Measurements from ENCODE around the gene PHAF1.

PHAF1 gene

DNA sequence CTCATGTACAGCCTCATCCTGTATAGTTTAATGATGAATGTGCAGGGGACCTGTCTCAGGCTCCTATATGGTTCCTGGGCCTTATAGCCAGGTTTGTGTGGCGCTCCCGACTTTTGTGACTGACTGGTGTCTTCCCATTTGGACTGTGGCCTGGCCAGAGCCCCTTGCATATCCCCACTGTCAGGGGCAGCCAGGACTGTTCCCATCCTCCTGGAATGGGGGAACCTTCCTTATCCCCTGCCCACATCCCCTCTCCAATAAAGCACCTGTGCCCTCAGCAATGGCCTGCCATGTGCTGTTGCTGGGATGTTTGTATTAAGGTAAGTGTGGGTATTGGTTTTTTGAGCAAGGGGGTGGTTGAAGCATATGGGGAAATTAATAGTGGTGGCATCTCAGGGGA, 38.5 kb downstream of the PHAF1 start:
- DNase-seq (ENCODE audit: low spot score): no peak

DNA sequence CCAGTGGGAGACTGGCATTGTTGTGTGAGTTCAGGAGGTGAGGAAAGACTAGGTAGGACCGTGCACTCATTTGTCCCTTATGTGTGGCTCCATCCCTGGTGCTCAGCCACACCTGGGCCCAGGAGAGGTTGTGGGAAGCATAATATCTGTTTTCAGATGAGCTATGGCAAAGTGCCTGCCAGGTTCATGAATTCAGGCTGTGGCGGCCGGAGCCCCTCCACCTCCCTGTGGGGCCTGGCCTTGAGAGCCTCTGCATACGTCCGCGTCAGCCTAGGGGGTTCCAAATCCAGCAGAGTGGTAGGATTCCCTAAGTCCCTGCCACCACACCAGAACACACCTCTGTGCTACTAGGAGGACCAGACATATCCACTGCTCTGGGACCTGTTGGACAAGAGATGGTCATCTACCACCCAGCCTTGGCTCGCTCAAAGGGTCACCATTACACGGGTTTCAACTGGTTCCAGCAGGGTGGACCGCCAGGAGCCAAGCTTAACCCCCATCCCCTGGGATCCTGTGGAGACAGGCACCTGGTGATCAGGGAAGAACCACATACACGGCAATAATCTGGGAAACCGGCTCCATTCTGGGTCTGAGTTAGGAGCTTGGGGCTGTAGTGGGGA, 39.0 kb downstream of the PHAF1 start:
- DNase-seq (ENCODE audit: low spot score): no peak

DNA sequence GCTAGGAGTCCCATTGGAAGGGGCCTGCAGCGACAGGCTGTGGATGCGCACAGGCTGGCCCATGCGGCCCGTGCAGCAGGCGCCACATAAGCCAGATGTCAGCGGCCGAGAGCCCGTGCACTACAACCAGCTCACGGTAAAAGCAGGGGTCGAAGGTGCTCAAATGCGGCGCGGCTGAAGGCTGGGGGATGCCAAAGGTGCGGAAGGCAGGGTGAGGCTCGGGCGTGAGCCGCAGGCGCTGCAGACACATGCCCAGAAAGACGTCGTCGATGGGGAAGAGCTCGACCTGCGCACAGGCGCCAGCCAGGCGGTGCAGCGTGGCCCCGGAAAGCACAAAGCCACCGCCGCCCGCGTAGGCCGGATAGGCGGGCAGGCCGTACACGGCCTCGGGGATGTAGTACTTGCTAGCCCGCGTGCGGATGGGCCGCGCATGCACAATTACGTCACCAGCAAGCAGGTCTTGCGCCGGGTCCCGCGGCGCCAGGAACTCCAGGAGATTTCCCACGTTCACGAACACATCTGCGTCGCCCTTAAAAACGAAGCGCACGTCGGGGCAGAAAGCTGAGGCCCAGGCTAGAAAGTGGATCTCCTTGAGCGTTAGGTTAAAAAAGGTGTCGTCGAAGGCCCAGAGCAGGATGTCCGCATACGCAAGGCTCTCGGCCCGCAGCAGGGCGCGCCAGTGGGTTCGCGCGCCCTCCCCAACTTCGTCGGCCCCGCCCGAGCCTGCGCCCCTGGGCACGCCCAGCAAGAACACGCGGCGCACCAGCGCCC, 39.7 kb downstream of the PHAF1 start:
- no peak for DNase-seq (ENCODE audit: low spot score)

DNA sequence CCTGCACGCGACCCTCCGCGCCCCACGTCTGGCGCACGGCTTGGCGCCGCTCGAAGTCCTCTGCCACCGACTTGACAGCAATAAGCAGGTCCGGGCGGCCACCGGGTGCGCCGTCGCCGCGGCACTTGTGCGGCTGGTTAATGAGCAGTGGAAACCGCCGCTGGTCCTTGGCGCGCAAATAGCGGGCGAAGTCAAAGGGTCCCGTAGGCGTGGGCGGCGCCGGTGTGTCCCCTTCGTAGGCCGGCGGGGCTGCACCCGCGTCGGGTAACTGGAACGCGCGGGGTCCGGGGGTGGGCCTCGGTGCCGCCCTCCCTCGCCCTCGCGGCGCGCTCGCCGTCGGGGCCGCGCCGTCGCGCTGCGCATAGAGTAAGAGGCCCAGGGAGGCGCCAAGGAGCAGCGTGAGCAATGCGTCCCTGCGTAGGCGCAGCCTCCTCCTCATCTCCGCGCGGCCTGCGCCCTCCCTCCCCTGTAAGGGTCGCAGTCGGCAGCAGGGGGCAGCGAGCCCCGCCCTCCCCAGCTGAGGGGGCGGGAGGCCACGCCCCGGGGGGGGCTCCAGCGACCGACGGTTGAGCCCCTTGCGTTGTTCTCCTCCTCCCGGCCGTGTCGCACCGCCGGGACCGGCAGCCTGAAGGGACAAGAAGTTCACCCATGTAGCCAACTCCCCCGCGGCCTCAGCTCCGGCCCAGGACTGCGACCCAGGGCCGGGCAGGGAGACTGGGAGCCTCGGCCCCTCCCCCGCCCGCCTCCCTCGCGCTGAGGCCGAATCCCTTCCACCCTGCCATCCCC, 40.5 kb downstream of the PHAF1 start:
- no peak for DNase-seq (ENCODE audit: low spot score)

DNA sequence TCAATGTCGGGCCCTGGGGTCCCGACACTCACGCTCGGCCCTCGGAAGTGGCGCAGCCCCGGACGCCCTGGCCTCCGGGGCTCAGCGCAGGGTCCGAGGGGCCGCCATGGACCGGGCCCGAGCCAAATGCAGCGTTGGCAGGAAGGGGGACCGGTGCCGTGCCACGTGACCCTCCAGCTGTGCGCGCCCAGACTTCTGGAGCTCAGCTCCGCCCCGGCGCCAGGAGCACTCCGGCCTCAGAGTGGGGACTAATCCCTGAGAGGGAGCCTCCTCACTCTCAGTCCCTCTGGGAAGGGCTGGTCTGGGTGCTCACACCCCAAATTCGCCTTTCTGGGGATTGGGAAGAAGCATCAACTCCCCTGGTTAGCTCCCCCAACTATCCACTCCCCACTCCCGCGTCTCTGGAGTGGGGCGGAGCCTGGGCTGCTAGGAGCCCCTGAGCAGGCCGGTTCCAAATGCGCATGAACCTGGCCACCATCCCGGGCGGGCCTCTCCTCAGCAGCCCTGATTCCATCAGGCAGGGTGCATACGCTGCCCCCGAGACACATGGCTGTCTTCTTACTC, 41.2 kb downstream of the PHAF1 start, which contains the start of gene B3GNT9:
TSS of gene B3GNT9 (minus strand) at position 166 of the 564 bp plus-strand sequence. CDS start 513 bp downstream, outside the sequence.
- no peak for DNase-seq (ENCODE audit: low spot score)

DNA sequence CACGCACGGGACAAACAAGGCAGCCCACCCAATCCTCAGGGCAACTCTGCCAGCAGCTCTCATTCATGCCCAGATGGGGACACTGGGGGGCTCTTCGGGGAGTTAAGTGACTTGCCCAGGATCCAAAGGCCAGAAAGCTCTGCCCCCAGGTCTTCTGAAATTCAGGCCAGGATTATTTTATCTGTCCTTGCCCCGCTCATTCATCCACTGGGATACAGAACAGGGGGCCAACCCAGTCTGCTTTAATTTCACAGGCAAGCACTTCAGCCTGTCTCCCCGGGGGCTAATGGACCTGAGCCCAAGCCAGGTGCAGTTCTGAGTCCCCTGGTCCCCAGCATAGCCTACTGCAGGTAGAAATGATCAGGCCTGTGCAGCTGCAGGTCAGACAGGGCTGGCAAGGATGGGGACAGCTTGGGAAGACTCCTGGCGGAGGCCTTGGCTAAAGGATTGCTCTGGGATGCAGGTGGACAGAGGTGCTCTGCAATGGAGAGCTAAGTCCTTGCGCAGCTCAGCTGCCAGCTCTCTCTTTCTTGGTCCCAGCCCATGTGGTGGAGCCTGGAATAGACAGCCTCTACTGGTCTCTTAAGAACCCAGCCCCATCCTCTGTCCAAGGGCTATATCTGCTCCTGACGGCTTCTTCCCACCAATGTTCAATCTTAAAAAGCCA, 41.8 kb downstream of the PHAF1 start:
- DNase-seq (ENCODE audit: low spot score): no peak

DNA sequence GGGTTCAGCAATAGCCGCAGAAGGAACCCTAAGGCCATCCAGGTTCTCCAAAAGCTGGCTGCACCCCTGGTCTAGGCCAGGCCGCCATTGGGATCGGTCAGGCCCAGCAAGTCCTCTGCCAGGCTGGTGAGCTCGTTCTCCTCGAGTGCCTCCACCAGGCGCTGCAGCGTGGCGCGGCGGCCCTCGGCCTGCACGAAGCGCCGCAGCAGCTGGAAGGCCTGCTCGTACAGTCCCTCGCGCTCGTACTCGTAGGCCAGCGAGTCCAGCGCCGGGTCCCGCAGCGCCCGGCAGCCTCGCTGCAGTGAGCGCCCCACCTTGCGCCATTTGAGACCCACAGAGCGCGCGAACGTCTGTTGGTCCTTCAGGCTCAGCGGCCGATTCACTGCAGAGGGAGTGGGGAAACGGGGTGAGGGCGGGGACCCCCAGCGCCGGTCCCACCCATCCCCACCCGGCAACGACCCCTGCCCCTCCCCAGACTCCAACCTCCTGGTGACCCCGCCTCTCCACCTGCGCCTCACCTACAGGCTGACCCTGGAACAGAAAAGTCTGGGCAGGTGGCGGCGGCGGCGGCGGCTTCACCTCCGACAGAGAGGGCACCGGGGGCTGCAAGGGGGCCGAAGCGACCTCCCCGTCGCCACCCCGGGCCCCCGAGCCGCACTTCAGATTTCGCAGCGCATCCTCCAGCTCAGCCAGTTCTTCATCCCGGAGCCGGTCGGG, 45.0 kb downstream of the PHAF1 start:
- DNase-seq (ENCODE audit: low spot score): no peak

DNA sequence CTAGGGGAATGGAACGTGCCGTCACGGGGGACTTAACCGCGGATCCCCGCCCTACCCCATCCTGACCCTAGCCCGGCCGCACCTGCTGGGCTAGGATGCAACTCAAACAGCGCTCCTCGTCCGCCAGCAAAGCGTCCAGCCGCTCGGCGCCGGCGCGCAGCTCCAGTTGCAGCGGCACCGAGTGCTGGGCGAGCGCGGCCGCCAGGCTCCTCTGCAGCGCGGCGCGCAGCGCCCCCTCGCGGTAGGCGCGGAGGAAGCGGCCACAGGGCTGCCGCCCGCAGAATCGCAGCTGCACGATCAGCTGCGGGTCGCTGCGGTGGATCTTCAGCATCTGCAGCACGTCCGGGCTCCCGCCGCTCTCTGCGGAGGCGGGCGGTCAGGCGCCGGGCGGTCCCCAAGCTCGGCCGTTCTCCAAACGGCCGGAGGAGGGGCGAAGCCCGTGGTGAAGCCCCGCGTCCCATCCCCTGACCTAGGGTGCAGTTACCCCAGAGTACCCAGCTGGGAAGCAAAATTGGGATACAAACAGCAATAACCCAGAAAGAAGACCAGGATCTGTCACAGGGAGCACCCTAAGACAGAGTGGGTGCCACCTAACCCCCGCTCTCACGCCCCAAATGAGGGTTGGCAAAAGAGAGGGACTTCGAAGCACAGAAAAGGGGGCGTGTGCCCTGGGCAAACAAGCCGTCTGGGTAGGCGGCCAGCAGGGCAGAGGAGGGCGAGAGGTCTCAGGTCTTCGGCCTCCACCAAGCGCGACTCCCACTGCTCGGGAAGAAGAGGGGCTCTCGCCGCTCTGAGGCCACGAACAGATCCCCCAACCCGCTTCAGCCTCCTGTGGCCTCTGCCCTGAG, 45.8 kb downstream of the PHAF1 start:
- no peak for DNase-seq (ENCODE audit: low spot score)

DNA sequence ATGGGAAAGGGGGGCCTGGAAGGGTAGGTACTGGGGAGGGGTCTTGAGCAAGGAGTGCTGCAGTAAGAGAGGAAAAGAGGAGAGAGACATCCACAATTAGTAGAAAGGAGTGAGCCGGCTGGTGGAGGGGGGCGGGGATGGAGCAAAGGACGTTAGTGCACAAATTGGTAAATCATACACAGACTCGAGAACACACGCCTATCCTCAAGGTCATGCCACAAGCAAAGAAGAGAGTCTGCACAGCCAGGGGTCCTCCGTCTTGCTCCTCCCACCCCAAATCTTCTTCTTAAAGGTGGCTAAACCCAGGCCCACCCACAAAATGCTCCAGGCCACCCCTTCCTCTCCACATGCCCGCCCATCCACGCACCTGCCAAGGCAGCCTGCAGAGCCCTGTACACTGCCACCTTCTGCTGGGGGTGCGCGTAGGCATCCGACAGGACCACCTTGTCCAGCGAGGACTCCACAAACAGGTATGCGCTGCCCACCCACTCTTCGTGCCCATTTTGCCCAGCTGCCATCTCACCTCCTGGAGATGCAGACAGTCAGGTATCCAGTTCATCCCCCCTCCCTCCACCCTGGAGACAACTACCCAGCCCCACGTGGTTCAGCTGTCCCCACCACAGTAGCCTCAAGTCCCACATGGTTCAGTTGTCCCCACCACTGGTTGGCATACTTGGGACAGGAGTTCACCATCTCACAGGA, 46.6 kb downstream of the PHAF1 start:
- DNase-seq (ENCODE audit: low spot score): no peak

DNA sequence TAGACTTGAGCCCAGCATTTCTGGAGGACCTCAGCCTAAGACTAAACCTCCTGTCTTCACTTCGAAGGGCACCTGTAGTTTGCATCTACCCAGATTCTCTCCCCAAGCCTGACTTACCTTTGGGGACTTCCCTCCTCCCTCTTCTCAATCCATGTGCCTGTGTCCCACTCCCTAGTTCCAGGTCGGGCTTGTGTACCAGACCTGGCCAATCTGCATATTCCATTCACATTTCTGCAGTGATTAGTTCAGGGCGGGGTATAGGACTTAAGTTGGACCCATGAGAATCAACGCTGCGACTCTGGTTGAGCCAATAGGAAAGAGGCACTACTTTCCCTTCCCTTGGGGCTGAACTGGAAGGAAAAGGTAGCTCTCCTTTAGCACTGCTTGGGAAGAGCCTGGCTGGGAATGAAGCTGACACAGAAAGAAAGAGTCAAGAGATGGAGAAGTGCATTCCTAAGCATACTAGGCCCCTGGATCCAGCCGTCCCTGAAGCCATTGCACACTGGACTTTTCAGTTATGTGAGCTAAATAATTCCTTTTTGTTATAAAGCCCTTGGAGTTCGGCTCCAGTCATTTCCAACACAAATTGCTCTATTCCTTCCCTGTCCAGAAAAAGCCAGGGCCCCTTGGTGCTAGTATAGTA, 47.5 kb downstream of the PHAF1 start:
- no peak for DNase-seq (ENCODE audit: low spot score)

DNA sequence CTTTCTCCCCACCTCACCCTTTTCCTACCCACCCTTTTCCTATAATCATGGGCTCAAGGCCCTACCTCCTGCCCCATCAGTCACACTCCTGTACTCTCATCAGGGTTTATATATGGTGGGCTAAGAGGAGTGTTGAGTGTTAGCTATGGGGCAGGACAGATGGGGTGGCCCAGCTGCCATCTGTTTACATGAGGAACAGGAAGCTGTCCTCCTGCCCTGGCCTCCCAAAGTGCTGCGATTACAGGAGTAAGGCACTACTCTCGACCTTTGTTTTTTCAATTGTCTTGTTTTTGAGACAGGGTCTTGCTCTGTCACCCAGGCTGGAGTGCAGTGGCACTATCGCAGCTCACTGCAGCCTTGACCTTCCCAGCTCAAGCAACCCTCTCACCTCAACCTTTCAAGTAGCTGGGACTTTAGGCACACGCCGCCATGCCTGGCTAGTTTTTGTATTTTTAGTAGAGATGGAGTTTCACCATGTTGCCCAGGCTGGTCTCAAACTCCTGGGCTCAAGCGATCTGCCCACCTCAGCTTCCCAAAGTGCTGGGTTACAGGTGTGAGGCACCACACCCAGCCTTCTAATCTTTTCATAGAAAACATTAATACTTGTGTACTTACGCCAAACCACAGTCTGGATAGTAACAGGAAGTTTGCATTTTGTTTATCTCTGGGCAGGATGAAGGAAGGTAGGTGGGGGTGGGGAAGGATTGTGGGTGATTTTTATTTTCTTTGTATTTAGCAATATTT, 48.3 kb downstream of the PHAF1 start:
- DNase-seq (ENCODE audit: low spot score): no peak

DNA sequence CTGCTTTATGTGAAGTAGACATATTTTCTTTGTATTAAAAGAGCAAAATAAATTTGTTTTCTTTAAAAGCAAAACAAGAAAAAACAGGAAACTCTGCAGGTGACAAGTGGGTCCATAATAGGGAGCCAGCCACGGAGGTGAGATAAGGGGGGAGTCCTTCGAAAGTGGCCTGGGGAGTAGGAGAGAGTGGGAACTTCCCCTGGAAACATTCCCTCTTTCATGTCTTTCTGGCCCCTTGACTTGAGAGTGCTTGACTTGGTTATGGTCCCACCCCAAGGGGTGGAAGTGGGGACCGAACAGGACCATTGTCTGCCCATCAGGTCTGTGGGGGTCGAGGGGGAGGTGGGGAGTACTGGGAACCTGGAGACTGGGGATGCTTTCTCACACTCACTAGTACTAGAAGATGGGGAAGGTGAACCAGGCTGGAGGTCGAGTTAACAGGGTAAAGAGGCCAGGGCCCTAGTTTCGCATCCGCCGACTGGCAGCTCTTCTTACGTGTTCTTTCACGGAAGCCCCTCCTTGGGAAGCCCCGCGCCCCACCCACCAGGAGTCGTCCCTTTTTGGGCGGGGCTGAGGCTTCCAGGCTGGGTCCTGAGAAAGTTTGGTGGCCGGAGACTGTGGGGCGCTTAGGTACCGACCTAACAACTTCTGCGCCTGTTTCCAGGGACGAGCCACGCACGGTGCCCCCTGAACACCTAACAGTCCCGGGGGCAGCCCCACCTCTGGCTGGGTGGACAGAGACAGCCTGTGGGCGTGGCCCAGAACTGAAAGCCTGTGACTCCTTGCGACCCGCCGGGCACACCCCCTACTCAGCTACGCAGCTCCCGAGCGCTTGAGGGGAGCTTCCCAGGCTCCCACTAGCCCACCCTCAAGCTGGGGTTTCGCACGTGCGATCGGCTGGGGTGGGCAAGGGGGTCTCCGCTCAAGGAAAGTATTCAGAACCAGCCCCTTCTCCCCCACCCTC, 49.2 kb downstream of the PHAF1 start:
- DNase-seq (ENCODE audit: low spot score): no peak

DNA sequence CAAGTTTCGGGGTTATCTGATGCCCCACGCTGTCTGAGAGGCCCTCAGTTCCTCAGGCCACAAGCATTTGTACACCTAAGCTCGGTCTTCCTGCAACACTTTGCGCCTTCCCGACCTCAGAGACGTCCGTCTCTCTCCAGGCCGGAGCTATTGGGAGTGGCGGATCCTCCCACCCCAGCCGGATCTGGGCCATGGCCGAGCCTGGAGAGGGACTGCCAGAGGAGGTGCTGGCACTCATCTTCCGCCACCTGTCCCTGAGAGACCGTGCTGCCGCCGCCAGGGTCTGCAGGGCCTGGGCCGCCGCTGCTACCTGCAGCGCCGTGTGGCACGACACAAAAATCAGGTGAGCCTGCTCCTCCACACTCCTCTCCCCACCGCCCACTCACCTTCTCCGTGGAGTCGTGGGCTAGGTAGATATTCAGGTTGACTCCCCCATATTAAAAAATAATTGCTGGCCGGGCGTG, 51.9 kb downstream of the PHAF1 start:
- DNase-seq (ENCODE audit: low spot score): no peak

DNA sequence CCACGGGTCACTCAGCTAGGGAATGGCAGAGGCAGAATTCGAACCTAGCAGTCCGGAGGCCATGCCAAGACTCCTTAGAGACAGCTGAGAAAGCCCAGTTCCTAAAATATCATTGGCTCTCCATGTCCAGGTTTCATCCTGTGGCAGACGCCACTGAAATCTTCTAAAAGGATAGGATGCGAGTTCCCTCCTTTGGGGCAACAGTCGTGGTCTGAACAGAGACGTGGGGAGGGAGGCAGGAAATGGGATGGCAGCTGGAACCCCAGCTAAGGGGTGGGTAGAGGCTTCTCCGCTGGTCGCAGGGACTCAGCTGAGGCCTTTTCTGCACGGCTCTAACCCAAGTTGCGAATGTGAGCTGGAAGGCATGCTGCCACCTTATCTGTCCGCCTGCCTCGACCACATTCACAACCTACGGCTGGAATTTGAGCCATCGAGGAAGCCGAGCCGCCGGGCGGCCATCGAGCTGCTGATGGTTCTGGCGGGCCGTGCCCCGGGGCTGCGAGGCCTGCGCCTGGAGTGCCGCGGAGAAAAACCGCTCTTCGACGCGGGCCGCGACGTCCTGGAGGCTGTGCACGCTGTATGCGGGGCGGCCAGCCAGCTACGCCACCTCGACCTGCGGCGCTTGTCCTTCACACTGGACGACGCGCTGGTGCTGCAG, 52.9 kb downstream of the PHAF1 start:
- no peak for DNase-seq (ENCODE audit: low spot score)

DNA sequence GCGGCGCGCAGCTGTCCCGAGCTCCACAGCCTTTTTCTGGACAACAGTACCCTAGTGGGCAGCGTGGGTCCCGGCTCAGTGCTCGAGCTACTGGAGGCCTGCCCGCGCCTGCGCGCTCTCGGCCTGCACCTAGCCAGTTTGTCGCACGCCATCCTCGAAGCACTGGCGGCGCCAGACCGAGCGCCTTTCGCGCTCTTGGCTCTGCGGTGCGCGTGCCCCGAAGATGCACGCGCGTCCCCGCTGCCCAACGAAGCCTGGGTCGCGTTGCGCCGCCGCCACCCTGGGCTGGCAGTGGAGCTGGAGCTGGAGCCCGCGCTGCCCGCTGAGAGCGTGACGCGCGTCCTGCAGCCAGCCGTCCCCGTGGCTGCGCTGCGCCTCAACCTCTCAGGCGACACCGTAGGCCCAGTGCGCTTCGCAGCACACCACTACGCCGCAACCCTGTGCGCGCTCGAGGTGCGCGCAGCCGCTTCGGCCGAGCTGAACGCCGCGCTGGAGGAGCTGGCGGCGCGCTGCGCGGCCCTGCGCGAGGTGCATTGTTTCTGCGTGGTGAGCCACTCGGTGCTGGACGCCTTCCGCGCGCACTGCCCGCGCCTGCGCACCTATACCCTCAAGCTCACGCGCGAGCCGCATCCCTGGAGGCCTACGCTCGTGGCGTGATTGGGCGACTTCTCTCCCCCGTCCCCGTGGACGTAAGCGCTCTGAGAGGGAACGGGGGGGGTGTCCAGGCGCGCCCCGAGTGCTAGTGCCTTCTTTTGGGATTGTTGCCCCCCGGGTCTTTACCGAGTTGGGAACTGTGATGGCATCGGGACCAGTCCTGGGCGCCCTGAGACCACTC, 53.6 kb downstream of the PHAF1 start:
- DNase-seq (ENCODE audit: low spot score): no peak

All from COLO829 (cell line).